ENCODE results near the gene ODAM. TPM values are rescaled to one million over a fixed set of nuclear protein-coding genes. Genes with fewer than 3 reads are reported as not detected.
"Not testable (repeated sequence)": the region's sequence is repeated elsewhere in the genome, so short reads cannot be mapped to it uniquely, and the experiment has no call there.

Gene ODAM
- polyA plus RNA-seq (ENCODE audit: insufficient read length): not detected

- DNase-seq: no peak
Measured at GRCh38 chr4:70195425-70195824, at the start of gene ODAM. Gene ODAM (plus strand): TSS chr4:70195725. CDS start chr4:70196544, 819 bp downstream.

GRCh38 chr4:70151271-70151670 is 44.3 kb upstream of the ODAM start:
- DNase-seq: no peak

- DNase-seq: no peak
Measured at GRCh38 chr4:70152088-70152487, 43.4 kb upstream of the ODAM start.

- DNase-seq: no peak
Measured at GRCh38 chr4:70153937-70154336, 41.6 kb upstream of the ODAM start, which contains the start of gene PRR27. Gene PRR27 (plus strand): TSS chr4:70154237. CDS start chr4:70154376, 139 bp downstream.

GRCh38 chr4:70158576-70158975 is 36.9 kb upstream of the ODAM start:
- DNase-seq: no peak

- DNase-seq: no peak
Measured at GRCh38 chr4:70177090-70177489, 18.4 kb upstream of the ODAM start.

- DNase-seq: no peak
Measured at GRCh38 chr4:70178075-70178660, 17.4 kb upstream of the ODAM start.

GRCh38 chr4:70179811-70180210 is 15.7 kb upstream of the ODAM start:
- DNase-seq: no peak

GRCh38 chr4:70181864-70182263 is 13.7 kb upstream of the ODAM start:
- no peak for DNase-seq

GRCh38 chr4:70182517-70183167 is 12.9 kb upstream of the ODAM start:
- DNase-seq: no peak

GRCh38 chr4:70183168-70183939 is 12.2 kb upstream of the ODAM start:
- DNase-seq: peak; percentile 25

- no peak for DNase-seq
Measured at GRCh38 chr4:70183940-70184246, 11.6 kb upstream of the ODAM start.

GRCh38 chr4:70187216-70187615 is 8.3 kb upstream of the ODAM start:
- no peak for DNase-seq

- DNase-seq: no peak
Measured at GRCh38 chr4:70190579-70190978, 4.9 kb upstream of the ODAM start.

- no peak for DNase-seq
Measured at GRCh38 chr4:70191647-70192046, 3.9 kb upstream of the ODAM start.

GRCh38 chr4:70192895-70193294 is 2.6 kb upstream of the ODAM start:
- no peak for DNase-seq

GRCh38 chr4:70196857-70197256 is 1.3 kb downstream of the ODAM start:
- DNase-seq: no peak

- no peak for DNase-seq
Measured at GRCh38 chr4:70197842-70198241, 2.3 kb downstream of the ODAM start.

- DNase-seq: no peak
Measured at GRCh38 chr4:70203601-70204000, 8.1 kb downstream of the ODAM start.

- DNase-seq: not testable (repeated sequence)
Measured at GRCh38 chr4:70212752-70213151, 17.2 kb downstream of the ODAM start.

- not testable (repeated sequence) for DNase-seq
Measured at GRCh38 chr4:70216109-70216508, 20.6 kb downstream of the ODAM start.

GRCh38 chr4:70216550-70216949 is 21.0 kb downstream of the ODAM start:
- DNase-seq: not testable (repeated sequence)

- not testable (repeated sequence) for DNase-seq
Measured at GRCh38 chr4:70221389-70221788, 25.9 kb downstream of the ODAM start.

- not testable (repeated sequence) for DNase-seq
Measured at GRCh38 chr4:70221818-70222217, 26.3 kb downstream of the ODAM start.

Measured in hindlimb muscle (tissue), 1 donor.